SKM-1 treated with dmso at 0.1 percent for 144 hours (cell line): ENCODE data around the gene GRB10.

Experiments
- DNase-seq: peaks from one replicate; lab custom pipeline; 2025; ENCODE audit not compliant: unreplicated experiment; lab: John Stamatoyannopoulos, UW

The GRB10 gene

GRCh38 chr7:50721661-50722259, 60.9 kb downstream of the GRB10 start:
- DNase-seq = no peak

GRCh38 chr7:50721160-50721559, 61.5 kb downstream of the GRB10 start:
- no peak for DNase-seq

- no peak for DNase-seq
Observed at GRCh38 chr7:50720295-50720694, 62.4 kb downstream of the GRB10 start.

GRCh38 chr7:50718876-50719275, 63.8 kb downstream of the GRB10 start:
- DNase-seq = no peak

GRCh38 chr7:50718311-50718710, 64.4 kb downstream of the GRB10 start:
- no peak for DNase-seq

GRCh38 chr7:50717181-50717580, 65.5 kb downstream of the GRB10 start:
- no peak for DNase-seq

- no peak for DNase-seq
Observed at GRCh38 chr7:50714857-50715256, 67.8 kb downstream of the GRB10 start.

GRCh38 chr7:50713123-50713965, 69.4 kb downstream of the GRB10 start:
- DNase-seq = no peak

- DNase-seq = no peak
Observed at GRCh38 chr7:50712252-50713122, 70.2 kb downstream of the GRB10 start.

- DNase-seq = no peak
Observed at GRCh38 chr7:50711271-50712175, 71.2 kb downstream of the GRB10 start.

- no peak for DNase-seq
Observed at GRCh38 chr7:50710441-50711154, 72.1 kb downstream of the GRB10 start.

- no peak for DNase-seq
Observed at GRCh38 chr7:50709151-50709550, 73.5 kb downstream of the GRB10 start.

GRCh38 chr7:50707236-50708006, 75.3 kb downstream of the GRB10 start:
- DNase-seq = no peak

- no peak for DNase-seq
Observed at GRCh38 chr7:50706469-50706937, 76.2 kb downstream of the GRB10 start.

GRCh38 chr7:50704844-50705243, 77.9 kb downstream of the GRB10 start:
- no peak for DNase-seq

- no peak for DNase-seq
Observed at GRCh38 chr7:50703654-50704053, 79.0 kb downstream of the GRB10 start.

GRCh38 chr7:50699143-50699542, 83.6 kb downstream of the GRB10 start:
- no peak for DNase-seq

- DNase-seq = no peak
Observed at GRCh38 chr7:50697748-50698147, 84.9 kb downstream of the GRB10 start.
